Skeletal muscle tissue (tissue), 4 donors: ENCODE measurements around the gene NUDT17. TPM values are rescaled to one million over a fixed set of nuclear protein-coding genes. Genes with fewer than 3 reads are reported as not detected.

ENCODE experiments used
- H3K27ac ChIP-seq: one replicate; pipeline ENCODE4 v1.7.0; 2013; ENCODE audit warnings: mild to moderate bottlenecking, low read depth, low read length, inconsistent platforms
- H3K27me3 ChIP-seq, 3 donors: one replicate each; pipeline ENCODE4 v1.7.0; 2013; ENCODE audit warnings: low read length in 3 of 3; ENCODE audit not compliant: control insufficient read depth in 3 of 3, insufficient read depth in 3 of 3
- H3K36me3 ChIP-seq, 3 donors: one replicate each; pipeline ENCODE4 v1.7.0; 2013; ENCODE audit warnings: low read length in 3 of 3; ENCODE audit not compliant: control insufficient read depth in 3 of 3, insufficient read depth in 3 of 3
- H3K4me1 ChIP-seq, 3 donors: one replicate each; pipeline ENCODE4 v1.7.0; 2013; ENCODE audit warnings: low read length in 3 of 3, mild to moderate bottlenecking in 3 of 3; ENCODE audit not compliant: control insufficient read depth in 3 of 3, insufficient read depth in 3 of 3
- H3K4me3 ChIP-seq, 3 donors: one replicate each; pipeline ENCODE4 v1.7.0; 2013; ENCODE audit warnings: low read length in 3 of 3
- H3K9ac ChIP-seq, 3 donors: one replicate each; pipeline ENCODE4 v1.7.0; 2013; ENCODE audit warnings: low read length in 3 of 3, mild to moderate bottlenecking in 3 of 3, moderate library complexity in 2 of 3, low read depth in 1 of 3
- H3K9me3 ChIP-seq, 3 donors: one replicate each; pipeline ENCODE4 v1.7.0; 2013; ENCODE audit warnings: low read length in 3 of 3; ENCODE audit not compliant: control insufficient read depth in 3 of 3
- total RNA-seq: library from RNA; depleted of rRNA; stranded (reverse); fragments of >200 nt; gene quantifications from one replicate; pipeline ENCODE4 v1.2.3, GENCODE V29; 2014
- donor health status: Osteomylitis.

NUDT17 gene
- total RNA-seq, 1 donor from 2014 or later: 8.9 TPM

DNA sequence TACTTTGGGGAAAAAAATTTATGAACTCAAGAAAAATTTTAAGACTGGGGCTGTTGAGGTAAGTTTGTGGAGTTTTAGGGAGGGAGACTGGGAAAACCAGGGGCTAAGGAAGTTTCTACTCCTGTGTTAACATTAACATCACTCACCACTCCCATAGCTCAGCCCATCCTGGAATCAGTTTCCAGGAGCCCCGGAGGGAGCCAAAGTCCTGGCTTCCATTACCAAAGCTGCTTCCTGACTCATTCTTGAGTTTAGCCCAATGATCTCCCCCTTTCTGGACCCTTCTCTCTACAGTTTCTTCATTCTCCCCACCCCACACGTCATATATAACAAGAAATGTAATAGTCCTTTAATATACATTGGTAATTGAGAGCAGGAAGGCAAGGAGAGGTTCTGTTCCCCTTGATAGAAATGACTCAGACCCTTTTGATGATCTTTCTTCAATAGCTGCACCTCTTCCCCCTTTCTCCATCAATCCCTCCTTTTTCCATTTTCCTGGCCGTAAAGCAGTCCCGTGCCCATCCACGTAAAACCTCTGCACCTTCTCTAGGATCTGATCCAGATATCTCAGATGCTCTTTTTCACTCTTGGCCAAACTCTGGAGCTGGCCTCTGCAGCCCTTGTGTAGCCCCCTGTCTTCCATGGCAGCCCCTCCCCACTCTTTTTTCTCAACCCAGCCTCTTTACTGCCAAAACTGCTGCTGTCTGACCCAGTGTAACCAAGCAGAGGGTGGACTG lies 18.0 kb downstream of the NUDT17 start:
- Histone ChIP-seq H3K9ac (no peak overlapping the region), H3K36me3 (peaks cover 2 to 17% (median 16%) of the 10 kb centered on the region in 3 donors)

DNA sequence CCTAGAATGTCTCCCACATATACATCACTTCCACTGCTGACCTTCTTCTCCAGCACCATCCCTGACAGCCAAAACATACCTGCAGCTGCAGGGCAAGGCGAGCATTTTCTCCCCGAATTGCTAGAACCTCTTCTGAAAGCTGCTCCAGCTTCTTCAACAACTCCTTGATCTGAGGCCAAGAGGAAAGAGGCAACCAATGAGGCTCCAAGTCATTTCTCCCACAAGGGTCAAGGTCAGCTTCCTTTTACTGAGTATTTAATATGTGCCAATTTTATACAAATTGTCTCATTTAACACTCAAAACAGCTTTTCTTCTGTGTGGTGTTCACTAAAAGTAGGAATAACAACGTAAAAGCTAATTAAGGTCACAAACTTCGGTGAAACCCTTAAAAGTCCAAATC lies 22.8 kb downstream of the NUDT17 start:
- no peaks in the 10 kb centered on the region for H3K9me3 ChIP-seq
- no peak overlapping the region for H3K9ac ChIP-seq
- H3K27me3 ChIP-seq: no peaks in the 10 kb centered on the region
- H3K36me3 ChIP-seq: peaks cover 2 to 17% (median 16%) of the 10 kb centered on the region in 3 donors
- peaks cover 17 to 22% (median 18%) of the 10 kb centered on the region in 3 donors for H3K4me1 ChIP-seq
- H3K27ac ChIP-seq: no peak overlapping the region
- H3K4me3 ChIP-seq: no peak overlapping the region

More for the DNA sequence above, 18.0 kb downstream of the NUDT17 start:
- peaks cover 4 to 10% (median 5%) of the 10 kb centered on the region in 3 donors for H3K4me1 ChIP-seq
- no peaks in the 10 kb centered on the region for H3K27me3 ChIP-seq
- H3K9me3 ChIP-seq: no peaks in the 10 kb centered on the region
- H3K27ac ChIP-seq: no peak overlapping the region
- H3K4me3 ChIP-seq: no peak overlapping the region

DNA sequence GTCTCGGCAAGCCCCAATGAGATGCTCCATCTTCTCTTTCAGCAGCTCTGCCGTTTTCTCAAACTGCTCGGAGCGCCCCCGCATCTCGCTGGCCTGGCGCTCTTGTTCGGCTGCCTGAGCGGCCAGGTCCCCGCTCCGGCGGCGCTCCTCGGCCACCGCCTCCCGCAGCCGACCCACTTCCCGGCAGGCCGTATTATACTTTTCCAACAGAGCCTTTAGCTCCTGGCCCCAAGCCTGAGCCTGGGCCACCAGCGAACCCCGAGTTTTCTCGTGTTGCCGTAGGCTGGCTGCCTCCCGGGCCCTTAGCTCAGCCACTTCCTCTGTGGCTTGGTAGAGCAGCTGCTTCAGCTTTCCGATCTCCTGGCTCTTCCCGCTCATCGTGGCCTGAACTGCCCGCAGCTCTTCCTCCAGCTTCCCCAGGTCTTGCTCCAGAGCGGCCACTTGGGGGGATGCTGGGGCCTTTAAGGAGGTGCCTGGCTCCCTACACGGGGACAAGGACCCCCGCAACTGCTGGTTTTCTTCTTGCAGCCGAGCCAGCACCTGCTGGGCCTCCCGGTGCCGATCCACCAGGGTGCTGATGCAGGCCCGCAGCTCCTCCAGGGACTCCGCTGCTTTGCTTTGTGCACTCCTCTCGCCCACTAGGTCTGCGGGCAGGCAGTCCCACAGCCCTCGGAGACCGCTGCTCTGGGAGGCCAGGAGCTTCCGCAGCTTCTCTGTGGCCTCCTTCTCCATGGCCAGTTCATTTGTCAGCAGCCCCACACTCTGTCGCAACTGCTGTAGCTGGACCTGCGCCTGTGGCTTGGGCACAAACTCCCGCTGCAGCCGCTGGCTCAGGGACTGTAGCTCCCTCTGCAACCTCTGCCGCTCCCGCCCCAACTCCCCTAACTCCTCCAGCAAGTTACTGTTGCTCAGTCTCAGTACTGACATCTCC lies 26.8 kb downstream of the NUDT17 start:
- Histone ChIP-seq H3K27ac (peak overlapping the region; percentile 61), H3K4me3 (peak overlapping the region; percentile 81 to 86 (median 83)), H3K9me3 (no peaks in the 10 kb centered on the region), H3K27me3 (no peaks in the 10 kb centered on the region), H3K4me1 (peaks cover 17 to 23% (median 18%) of the 10 kb centered on the region in 3 donors), H3K9ac (peak overlapping the region; percentile 75 to 87 (median 82)), H3K36me3 (peaks cover 2 to 8% (median 8%) of the 10 kb centered on the region in 3 donors)

DNA sequence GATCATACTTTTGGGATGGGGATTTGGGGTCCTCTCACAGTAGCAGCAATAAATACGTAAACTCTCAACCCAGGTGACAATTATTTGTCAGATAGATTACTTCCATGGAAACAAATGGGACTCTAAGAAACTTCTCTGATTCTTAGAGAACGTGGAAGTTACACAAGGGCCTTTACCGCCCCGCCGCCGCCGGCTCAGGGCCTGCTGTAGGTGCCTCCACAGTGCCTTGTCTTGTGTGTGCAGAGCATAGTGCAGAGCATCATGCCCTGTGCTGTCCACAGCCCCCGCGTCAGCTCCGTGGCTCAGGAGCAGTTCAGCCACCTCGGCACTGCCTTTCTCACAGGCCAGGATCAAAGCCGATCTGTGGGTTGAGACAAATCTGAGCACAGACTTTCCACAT lies 29.2 kb downstream of the NUDT17 start:
- H3K27me3 ChIP-seq: no peaks in the 10 kb centered on the region
- no peak overlapping the region for H3K4me3 ChIP-seq
- peaks cover 17 to 23% (median 18%) of the 10 kb centered on the region in 3 donors for H3K4me1 ChIP-seq
- H3K27ac ChIP-seq: no peak overlapping the region
- H3K9me3 ChIP-seq: no peaks in the 10 kb centered on the region
- no peaks in the 10 kb centered on the region for H3K36me3 ChIP-seq
- no peak overlapping the region for H3K9ac ChIP-seq

DNA sequence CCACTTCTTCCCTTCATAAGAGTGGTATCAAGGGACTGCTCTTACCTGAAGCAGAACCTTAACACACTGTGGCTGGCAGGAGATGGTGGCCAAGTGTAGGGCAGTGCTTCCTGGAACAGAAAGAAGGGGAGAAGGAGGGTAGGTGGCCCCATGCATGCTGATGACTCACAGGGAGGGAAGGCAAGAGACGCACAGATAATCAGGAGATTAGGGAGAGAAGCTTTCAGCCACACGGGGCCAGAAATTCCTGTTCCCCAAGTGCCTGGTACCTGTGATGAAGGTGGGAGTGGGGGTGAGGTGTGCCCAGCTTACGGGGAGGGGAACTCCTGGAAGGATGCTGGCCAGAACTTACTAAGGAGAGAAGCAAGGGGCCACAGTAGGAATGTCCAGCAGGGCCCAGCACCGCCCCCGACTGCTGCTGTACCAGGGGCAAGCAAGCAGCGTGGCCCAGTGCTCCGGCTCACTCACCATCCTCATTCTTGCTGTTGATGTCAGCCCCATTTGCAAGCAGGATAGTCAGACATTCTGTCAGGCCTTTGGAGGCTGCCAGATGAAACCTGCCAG lies 32.6 kb downstream of the NUDT17 start:
- Histone ChIP-seq H3K27ac (no peak overlapping the region), H3K4me3 (no peak overlapping the region)

DNA sequence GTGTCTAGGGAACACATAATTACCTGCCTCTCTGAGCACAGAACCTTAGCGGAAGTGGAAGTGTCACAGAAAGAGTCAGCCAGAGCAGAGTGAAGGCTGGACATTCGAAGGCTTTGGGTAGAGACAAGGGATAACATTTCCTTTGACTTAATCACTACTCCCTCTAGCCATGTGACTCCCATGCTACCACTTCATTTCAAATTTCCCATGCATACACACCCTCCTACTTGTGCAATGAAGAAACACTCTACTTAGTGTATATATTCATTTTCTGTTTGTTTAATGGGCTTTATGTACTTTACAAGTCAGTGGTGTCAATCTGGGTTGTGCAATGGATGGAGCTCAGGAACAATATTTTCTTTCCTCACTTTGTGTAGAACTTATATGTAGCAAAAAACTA lies 33.3 kb downstream of the NUDT17 start:
- Histone ChIP-seq H3K9me3 (no peaks in the 10 kb centered on the region), H3K36me3 (no peaks in the 10 kb centered on the region), H3K4me1 (no peaks in the 10 kb centered on the region), H3K27me3 (no peaks in the 10 kb centered on the region), H3K27ac (no peak overlapping the region), H3K4me3 (no peak overlapping the region), H3K9ac (no peak overlapping the region)

More for the DNA sequence above, 32.6 kb downstream of the NUDT17 start:
- H3K4me1 ChIP-seq: peaks cover 2 to 3% (median 2%) of the 10 kb centered on the region in 3 donors
- no peaks in the 10 kb centered on the region for H3K9me3 ChIP-seq
- H3K36me3 ChIP-seq: no peaks in the 10 kb centered on the region
- no peaks in the 10 kb centered on the region for H3K27me3 ChIP-seq
- no peak overlapping the region for H3K9ac ChIP-seq

DNA sequence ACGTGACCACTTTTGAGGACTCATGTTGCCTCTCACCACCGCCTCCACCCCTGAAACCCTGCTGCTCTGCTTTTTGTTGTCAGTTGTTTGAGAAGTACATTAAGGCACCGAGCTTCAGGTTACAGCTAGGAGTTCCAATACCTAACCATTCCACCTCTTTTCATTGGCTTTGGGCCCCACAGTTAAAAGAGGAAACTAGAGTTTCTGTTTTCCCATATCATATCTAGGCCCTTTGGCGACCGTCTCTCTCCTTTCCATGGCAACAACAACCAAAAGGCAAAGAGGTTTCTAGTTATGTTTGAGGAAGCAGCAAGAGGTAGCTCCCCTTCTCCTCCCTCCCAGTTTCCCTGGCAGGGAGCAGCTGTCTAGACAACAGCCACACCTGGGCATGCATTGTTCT lies 34.3 kb downstream of the NUDT17 start:
- Histone ChIP-seq H3K4me3 (no peak overlapping the region), H3K9ac (no peak overlapping the region), H3K9me3 (no peaks in the 10 kb centered on the region), H3K27me3 (peaks cover 0 to under 1% (median 0%) of the 10 kb centered on the region in 3 donors), H3K4me1 (no peaks in the 10 kb centered on the region), H3K27ac (no peak overlapping the region), H3K36me3 (no peaks in the 10 kb centered on the region)

DNA sequence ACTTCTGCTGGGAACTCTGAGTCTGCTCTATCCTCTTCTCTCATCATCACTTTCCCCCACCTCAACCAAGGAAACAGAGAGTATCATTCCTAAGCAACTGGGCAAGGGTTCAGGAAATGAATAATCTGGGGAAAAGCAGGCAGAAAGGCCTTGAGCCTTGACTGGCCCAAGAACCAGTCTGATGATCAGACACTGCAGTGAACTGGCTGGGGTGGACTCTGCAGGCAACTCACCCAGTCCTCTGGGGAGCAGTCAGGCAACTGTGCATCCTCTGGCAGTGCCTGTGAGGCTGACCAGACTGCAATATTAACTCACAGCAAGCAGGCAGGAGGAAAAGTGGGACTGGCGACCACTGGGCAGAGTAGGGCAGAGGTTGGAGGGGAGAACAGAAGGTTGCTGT lies 39.2 kb downstream of the NUDT17 start:
- Histone ChIP-seq H3K4me1 (peaks cover 3 to 8% (median 8%) of the 10 kb centered on the region in 3 donors), H3K9ac (no peak overlapping the region), H3K36me3 (no peaks in the 10 kb centered on the region), H3K27ac (no peak overlapping the region), H3K27me3 (peaks cover 0 to 3% (median 0%) of the 10 kb centered on the region in 3 donors), H3K9me3 (no peaks in the 10 kb centered on the region), H3K4me3 (no peak overlapping the region)

DNA sequence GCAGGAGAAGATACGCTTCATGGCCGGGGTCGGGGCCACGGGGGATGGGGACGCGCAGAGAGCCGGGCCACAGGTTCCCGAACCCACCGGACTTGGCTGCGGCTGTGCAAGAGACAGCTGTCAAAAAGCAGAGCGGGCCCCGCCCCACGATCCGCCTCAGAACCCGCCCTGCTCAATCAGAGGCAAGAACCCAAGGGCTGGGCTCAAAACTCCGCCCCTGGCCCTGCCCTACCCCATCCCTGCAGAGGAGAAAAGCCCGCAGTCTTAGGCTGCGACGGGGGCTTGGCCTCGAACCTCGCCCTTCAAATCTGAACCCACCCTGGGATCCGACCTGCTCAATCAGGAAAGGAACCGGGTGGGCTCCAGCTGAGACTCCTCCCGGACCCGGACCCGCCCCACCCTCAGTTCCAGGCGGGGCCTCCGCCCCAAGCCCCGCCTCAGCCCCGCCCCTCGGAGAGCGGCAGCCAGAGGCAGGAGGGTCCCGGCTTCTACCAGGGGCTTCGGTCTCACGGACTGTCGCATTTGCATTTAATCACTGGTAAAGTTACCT lies 40.4 kb downstream of the NUDT17 start, which contains the start of gene ANKRD35:
Gene ANKRD35 (minus strand): TSS at position 129 of the 550 bp plus-strand sequence. CDS start 108 bp downstream, at position 21.
- H3K9ac ChIP-seq: peak within 1 kb of the TSS in 2 of 3 donors; percentile 3 to 50
- no peak within 1 kb of the TSS for H3K27ac ChIP-seq
- H3K9me3 ChIP-seq: no peaks in the 10 kb centered on the region
- H3K4me3 ChIP-seq: peak within 1 kb of the TSS; percentile 77 to 85 (median 85)
- peaks cover 3 to 13% (median 11%) of the 10 kb centered on the region in 3 donors for H3K4me1 ChIP-seq
- H3K27me3 ChIP-seq: peaks cover 0 to 3% (median 0%) of the 10 kb centered on the region in 3 donors
- H3K36me3 ChIP-seq: no peaks in the 10 kb centered on the region
